GM18517 (cell line): Measurements from ENCODE around the gene GBP1.
"Not testable (repeated sequence)": the region's sequence is repeated elsewhere in the genome, so short reads cannot be mapped to it uniquely, and the experiment has no call there.

Experiments
- ATAC-seq: cut with Tn5 transposase; IDR thresholded peaks from one replicate; pipeline ENCODE4 v1.9.1; 2021; ENCODE audit warnings: mild to moderate bottlenecking, moderate library complexity; ENCODE audit not compliant: unreplicated experiment

The GBP1 gene

GRCh38 chr1:89051955-89052312 lies 13.1 kb downstream of the GBP1 start:
- ATAC-seq, result no peak

GRCh38 chr1:89051300-89051954 lies 13.6 kb downstream of the GBP1 start:
- no peak for ATAC-seq

GRCh38 chr1:89050649-89051033 lies 14.4 kb downstream of the GBP1 start:
- no peak for ATAC-seq

DNA sequence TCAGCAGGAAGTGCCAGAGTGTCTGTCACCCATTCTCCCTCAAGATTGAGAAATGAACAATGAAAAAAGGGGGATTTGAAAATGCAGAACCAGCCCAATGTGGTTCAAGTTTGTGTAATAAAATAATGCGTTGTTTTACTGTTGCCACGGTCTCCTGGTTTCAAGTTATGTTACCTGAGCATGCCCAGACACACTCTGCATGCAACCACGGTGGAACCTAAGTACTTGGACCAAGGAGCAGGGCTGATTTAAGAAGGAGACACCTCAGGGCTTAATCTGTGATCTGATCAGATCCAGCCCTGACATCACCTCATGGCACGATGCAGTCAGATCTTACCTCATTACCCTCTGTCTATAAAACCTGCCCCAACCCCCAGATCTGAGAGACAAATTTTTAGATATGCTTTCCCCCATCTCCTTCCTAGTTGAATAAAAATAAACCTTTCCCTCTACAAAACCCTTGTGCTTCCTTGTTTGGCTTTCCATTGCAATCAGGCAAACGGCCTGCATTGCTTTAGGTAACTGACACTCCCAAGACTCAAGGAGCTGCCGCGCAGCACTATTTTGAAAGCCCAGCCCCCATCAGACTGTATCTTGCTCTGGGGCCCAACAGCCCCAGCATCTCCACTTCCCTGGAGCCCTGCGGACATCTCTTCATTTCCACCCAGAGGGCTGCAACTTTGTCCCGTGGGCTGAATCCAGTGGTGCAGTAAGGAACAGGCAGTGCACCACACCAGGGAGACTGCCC lies 14.9 kb downstream of the GBP1 start:
- not testable (repeated sequence) for ATAC-seq

- not testable (repeated sequence) for ATAC-seq
Measured at GRCh38 chr1:89049187-89049586, 15.8 kb downstream of the GBP1 start.

GRCh38 chr1:89047734-89048133 lies 17.3 kb downstream of the GBP1 start:
- no peak for ATAC-seq

DNA sequence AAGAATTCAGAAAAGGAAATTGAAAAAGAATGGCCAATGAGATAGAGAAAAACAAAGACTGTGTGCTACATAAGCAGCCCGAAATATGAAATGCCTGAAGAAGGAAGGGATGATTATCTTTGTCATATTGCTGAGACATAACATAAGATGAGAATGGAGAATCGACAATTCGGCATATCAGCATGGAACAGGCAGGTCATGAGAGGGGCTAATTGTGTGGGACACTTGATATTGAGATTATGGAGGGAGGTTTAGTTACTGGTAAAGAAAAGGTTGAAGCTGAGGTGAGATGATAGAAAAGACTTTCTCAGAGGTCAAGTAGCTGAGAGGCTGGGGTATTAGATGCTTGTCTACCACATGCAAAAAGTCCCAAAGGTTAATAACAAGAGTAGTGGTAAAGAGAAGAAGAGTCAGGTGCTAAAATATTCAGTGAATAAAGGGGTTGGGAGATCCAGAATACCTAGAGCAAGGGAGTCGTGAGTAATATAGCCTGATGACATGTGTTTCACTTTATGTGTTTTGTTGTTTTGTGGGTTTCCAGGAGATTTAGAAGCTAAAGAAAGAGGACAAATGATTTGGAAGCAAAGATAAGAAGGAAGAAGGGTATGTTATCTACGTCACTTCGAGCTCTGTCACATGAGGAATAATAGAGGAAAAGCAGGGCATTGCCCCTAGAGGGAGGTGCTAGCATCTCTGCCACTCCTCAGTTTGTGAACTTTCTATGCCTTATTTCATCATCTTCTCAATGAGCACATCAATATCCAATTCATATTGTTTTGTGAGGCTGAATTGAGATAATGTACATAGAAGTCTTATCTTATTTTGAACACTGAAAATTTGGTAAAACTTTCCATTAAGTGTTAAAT lies 18.5 kb downstream of the GBP1 start:
- ATAC-seq, result not testable (repeated sequence)

DNA sequence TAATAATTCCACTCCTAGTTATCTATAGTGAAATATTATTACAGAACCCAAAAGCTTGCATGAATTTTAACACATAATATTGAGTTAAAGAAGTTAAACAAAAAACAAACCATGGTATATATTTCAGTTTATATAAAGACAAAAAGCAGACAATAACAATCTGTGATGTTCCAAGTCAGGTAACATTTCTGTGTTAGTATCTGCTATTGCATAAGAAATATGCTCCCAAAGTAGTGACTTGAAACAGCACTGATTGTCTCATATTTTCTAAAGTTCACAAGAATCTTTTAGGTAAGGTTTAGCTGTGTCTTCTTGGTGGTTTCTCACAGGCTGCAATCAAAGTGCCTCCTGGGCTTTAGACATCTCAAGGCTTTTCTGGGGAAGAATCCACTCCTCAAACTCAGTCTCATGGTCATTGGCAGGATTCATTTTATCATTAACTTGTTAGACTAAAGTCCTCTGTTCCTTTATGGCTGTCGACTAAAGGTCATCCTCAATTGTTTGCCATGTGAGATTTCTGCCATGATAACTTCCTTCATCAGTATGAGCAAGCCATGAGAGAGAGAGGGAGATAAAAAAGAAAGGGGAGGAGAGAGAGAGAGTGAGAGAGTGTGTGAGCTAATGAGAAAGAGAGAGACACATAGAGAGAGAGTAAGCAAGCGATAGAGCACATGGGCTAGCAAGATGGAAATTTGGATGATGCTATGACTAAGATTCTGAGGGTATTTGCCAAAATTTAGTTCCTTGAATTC lies 19.9 kb downstream of the GBP1 start:
- ATAC-seq, result no peak

DNA sequence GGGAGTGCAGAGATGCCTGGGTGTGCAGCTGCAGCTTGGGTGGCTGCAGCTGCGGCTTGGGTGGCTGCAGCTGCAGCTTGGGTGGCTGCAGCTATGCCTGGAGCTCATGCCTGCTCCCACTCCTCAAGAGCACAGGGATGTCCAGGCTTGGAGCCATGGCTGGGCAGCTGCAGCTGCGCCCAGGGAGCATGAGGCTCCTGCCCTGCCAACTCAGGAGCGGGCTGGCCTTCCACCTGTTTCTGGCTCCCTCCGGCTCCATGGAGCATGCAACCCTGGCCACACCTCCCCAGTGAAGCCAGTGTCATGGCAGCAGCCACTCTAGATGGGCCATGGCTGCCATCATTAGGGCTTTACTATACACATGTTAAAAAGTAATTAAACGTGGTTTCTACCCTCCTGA lies 21.1 kb downstream of the GBP1 start:
- no peak for ATAC-seq

DNA sequence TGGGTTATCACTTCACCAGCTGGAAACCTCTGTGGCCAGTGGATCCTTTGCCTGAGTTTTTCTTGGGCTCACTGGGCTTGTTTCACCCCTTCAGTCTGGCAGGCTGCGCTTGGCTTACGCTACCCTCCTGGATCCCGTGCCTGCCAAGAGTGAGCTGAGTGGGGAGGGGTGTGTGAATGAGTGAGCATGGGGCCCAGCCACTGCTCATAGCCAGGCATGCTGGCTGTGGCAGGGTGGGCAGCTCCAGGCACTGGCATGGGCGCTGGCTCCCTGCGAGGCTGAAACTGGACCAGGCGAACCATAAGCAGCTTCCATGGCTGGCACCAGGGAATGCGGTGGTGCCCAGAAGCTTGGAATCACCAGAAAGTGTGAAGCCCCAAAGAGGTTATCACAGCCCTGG lies 22.5 kb downstream of the GBP1 start:
- ATAC-seq, result no peak

DNA sequence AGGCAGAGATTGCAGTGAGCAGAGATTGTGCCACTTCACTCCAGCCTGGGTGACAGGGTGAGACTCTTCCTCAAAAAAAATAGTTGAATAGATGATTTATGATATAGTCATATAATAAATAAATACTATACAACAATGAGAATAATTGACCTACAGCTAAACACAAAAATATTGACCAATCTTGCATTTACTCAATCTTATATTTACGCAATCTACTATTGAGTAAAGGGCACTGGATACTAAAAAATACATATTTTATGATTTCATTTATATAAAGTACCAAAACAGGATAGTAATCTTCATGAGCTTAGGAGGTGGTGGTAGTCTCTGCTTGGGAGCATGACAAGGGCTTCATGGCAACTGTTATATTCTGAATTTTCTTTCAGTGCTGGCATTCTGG lies 23.3 kb downstream of the GBP1 start:
- no peak for ATAC-seq

DNA sequence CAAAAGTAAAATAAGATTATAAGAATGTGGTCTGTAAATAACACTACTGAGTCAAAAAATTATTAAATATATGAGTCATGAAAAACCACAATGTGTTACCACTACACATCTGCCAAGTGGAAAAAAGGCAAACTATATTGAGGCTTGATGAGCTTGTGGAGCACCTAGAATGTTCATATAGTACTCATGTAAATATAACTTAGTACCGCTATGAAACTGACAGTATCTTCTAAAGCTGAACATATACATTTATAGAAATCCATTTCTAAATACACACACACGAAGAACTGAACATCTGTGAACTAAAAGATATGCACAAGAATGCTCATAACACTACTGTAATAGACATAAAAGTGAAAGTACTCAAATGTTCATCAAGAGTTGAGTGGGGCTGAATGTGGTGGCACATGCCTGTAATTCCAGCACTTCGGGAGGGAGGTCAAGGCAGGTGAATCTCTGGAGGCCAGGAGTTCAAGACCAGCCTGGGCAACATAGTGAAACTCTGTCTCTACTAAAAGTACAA lies 23.8 kb downstream of the GBP1 start:
- peak; percentile 99 for ATAC-seq

DNA sequence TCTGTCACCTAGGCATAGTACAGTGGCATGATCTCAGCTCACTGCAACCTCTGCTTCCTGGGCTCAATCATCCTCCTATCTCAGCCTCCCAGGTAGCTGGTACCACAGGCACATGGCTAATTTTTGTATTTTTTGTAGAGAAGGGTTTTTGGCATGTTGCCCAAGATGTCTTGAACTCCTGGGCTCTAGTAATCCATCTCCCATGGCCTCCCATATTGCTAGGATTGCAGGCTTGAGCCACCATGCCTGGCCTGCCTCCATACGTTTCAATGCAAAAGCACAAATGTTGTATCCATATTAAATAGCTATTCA lies 24.7 kb downstream of the GBP1 start:
- no peak for ATAC-seq

- ATAC-seq, result no peak
Measured at GRCh38 chr1:89037186-89037585, 27.8 kb downstream of the GBP1 start.

GRCh38 chr1:89035080-89035479 lies 29.9 kb downstream of the GBP1 start:
- ATAC-seq, result no peak

GRCh38 chr1:89034004-89034403 lies 31.0 kb downstream of the GBP1 start:
- not testable (repeated sequence) for ATAC-seq

DNA sequence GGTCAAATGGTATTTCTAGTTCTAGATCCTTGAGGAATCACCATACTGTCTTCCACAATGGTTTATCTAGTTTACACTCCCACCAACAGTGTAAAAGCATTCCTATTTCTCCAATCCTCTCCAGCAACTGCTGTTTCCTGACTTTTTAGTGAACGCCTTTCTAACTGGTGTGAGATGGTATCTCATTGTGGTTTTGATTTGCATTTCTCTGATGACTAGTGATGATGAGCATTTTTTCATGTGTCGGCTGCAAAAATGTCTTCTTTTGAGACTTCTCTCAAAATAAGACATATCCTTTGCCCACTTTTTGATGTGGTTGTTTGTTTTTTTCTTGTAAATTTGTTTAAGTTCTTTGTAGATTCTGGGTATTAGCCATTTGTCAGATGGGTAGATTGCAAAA lies 36.0 kb downstream of the GBP1 start:
- not testable (repeated sequence) for ATAC-seq

GRCh38 chr1:89025928-89026327 lies 39.1 kb downstream of the GBP1 start:
- no peak for ATAC-seq

- ATAC-seq, result peak; percentile 15
Measured at GRCh38 chr1:89023026-89023425, 42.0 kb downstream of the GBP1 start.

- ATAC-seq, result peak; percentile 88
Measured at GRCh38 chr1:89022167-89022959, 42.6 kb downstream of the GBP1 start, which contains the start of gene GBP3. Gene GBP3, minus strand, starts transcription at chr1:89022866. Its CDS starts 2,145 bp downstream, at chr1:89020721.
